WTC11 (cell line): ENCODE data around the gene ARMC6. TPM values are rescaled to one million over a fixed set of nuclear protein-coding genes. Genes with fewer than 3 reads are reported as not detected.

Experiments used
- ATAC-seq: fragments of 200-7000 bp; cut with Tn5 transposase; 2 replicates; pipeline ENCODE4 v1.10.0; 2021; ENCODE audit warnings: mild to moderate bottlenecking, moderate library complexity
- CTCF ChIA-PET: fragments of 300-600 bp; sonication (Branson Sonifier 250); formaldehyde crosslinking; loops from one replicate; lab custom pipeline; 2021; ENCODE audit warnings: antibody characterized with exemption; lab: Charles Lee
- POLR2A ChIA-PET: fragments of 350-600 bp; sonication (Branson Sonifier 250); formaldehyde crosslinking; loops from one replicate; lab custom pipeline; 2021; ENCODE audit warnings: antibody characterized with exemption; lab: Charles Lee
- DNase-seq: peaks from one replicate; pipeline ENCODE4 v3.0.0; 2021; ENCODE audit warnings: low spot score
- H3K27ac Mint-ChIP-seq: 2 replicates; pipeline ENCODE4 v1.8.0; 2021; ENCODE audit warnings: mixed read lengths
- H3K27me3 Mint-ChIP-seq: 2 replicates; pipeline ENCODE4 v1.8.0; 2021; ENCODE audit warnings: low read depth, mild to moderate bottlenecking, moderate library complexity, mixed read lengths
- H3K36me3 Mint-ChIP-seq: 2 replicates; pipeline ENCODE4 v1.8.0; 2021; ENCODE audit warnings: mixed read lengths
- H3K4me1 Mint-ChIP-seq: 2 replicates; pipeline ENCODE4 v1.8.0; 2022; ENCODE audit warnings: mixed read lengths
- H3K4me3 Mint-ChIP-seq: 2 replicates; pipeline ENCODE4 v1.8.0; 2021; ENCODE audit warnings: mild to moderate bottlenecking, moderate library complexity, mixed read lengths
- H3K9me3 Mint-ChIP-seq: 2 replicates; pipeline ENCODE4 v1.8.0; 2021; ENCODE audit warnings: mixed read lengths
- ATF2 ChIP-seq: sonication (generic); formaldehyde crosslinking; IDR thresholded peaks from 2 replicates; pipeline ENCODE4 v1.8.1; 2022; ENCODE audit warnings: low read depth, missing genetic modification reagents, borderline replicate concordance
- CTCF ChIP-seq: fragments of 200-600 bp; IDR thresholded peaks from 2 replicates; pipeline ENCODE4 v1.8.0; 2022; ENCODE audit warnings: antibody characterized with exemption
- E2F4 ChIP-seq: sonication (generic); formaldehyde crosslinking; IDR thresholded peaks from 2 replicates; pipeline ENCODE4 v1.8.1; 2022; ENCODE audit warnings: low read depth, mild to moderate bottlenecking, moderate library complexity, missing genetic modification reagents, borderline replicate concordance
- GABPB1 ChIP-seq: sonication (generic); formaldehyde crosslinking; IDR thresholded peaks from 2 replicates; pipeline ENCODE4 v1.8.1; 2023; ENCODE audit warnings: mild to moderate bottlenecking, missing genetic modification reagents
- HMGXB4 ChIP-seq: sonication (generic); formaldehyde crosslinking; IDR thresholded peaks from 2 replicates; pipeline ENCODE4 v1.8.1; 2023; ENCODE audit warnings: mild to moderate bottlenecking, moderate library complexity, missing genetic modification reagents
- JAZF1 ChIP-seq: fragments of 250-450 bp; sonication (Bioruptor Pico); IDR thresholded peaks from 2 replicates; pipeline ENCODE4 v1.9.0; 2021; ENCODE audit warnings: moderate library complexity, mild to moderate bottlenecking, inconsistent platforms
- MYBL2 ChIP-seq: sonication (generic); formaldehyde crosslinking; IDR thresholded peaks from 2 replicates; pipeline ENCODE4 v1.8.1; 2023; ENCODE audit warnings: mild to moderate bottlenecking, moderate library complexity, missing genetic modification reagents
- PREB ChIP-seq: sonication (generic); formaldehyde crosslinking; IDR thresholded peaks from 2 replicates; pipeline ENCODE4 v1.8.1; 2022; ENCODE audit warnings: mild to moderate bottlenecking, missing genetic modification reagents, moderate library complexity, borderline replicate concordance
- SOX15 ChIP-seq: fragments of 250-450 bp; sonication (Bioruptor Pico); IDR thresholded peaks from 2 replicates; pipeline ENCODE4 v1.9.0; 2021; ENCODE audit warnings: mild to moderate bottlenecking
- TEAD4 ChIP-seq: sonication (generic); formaldehyde crosslinking; IDR thresholded peaks from 2 replicates; pipeline ENCODE4 v1.8.0; 2022; ENCODE audit warnings: mild to moderate bottlenecking, missing genetic modification reagents
- USF1 ChIP-seq: sonication (generic); formaldehyde crosslinking; IDR thresholded peaks from 2 replicates; pipeline ENCODE4 v1.8.0; 2022; ENCODE audit warnings: mild to moderate bottlenecking, missing genetic modification reagents
- USF2 ChIP-seq: sonication (generic); formaldehyde crosslinking; IDR thresholded peaks from 2 replicates; pipeline ENCODE4 v1.8.1; 2023; ENCODE audit warnings: mild to moderate bottlenecking, missing genetic modification reagents, moderate library complexity
- ZBTB43 ChIP-seq: sonication (generic); formaldehyde crosslinking; IDR thresholded peaks from 2 replicates; pipeline ENCODE4 v1.8.1; 2023; ENCODE audit warnings: mild to moderate bottlenecking, missing genetic modification reagents
- ZNF281 ChIP-seq: sonication (generic); formaldehyde crosslinking; IDR thresholded peaks from 2 replicates; pipeline ENCODE4 v1.8.0; 2023; ENCODE audit warnings: mild to moderate bottlenecking, missing genetic modification reagents
- ZNF416 ChIP-seq: fragments of 250-450 bp; sonication (Bioruptor Pico); IDR thresholded peaks from 2 replicates; pipeline ENCODE4 v1.9.0; 2021; ENCODE audit warnings: mild to moderate bottlenecking, inconsistent platforms
- total RNA-seq: library from RNA; stranded (reverse); gene quantifications from 3 replicates; pipeline ENCODE4 v1.2.3, GENCODE V29; 2021

Gene ARMC6
- total RNA-seq, 1 experiment from 2014 or later, result 58.8 TPM

GRCh38 chr19:19098084-19098702 lies 64.8 kb downstream of the ARMC6 start (continued):
- TF ChIP-seq E2F4 (CRISPR knock-in tag), result no peak
- TF ChIP-seq TEAD4, result no peak
- no peak for TF ChIP-seq MYBL2
- TF ChIP-seq PREB (CRISPR knock-in tag), result no peak
- TF ChIP-seq ZBTB43 (CRISPR knock-in tag), result no peak
- TF ChIP-seq HMGXB4 (CRISPR knock-in tag), result no peak

- no peaks in the 10 kb centered on the region for H3K4me1 Mint-ChIP-seq
- ChIA-PET CTCF (interaction anchor here (0.9 to 2.2 kb wide), 2 partner anchors 17 to 26 kb away, joined by 3 to 13 read pairs; no protein-coding TSS in a partner anchor), POLR2A (no interaction called here)
- no peaks in the 10 kb centered on the region for H3K36me3 Mint-ChIP-seq
- ATAC-seq, result no peak
- no peaks in the 10 kb centered on the region for H3K9me3 Mint-ChIP-seq
- no peak for DNase-seq
- no peak overlapping the region for H3K27ac Mint-ChIP-seq
- H3K27me3 Mint-ChIP-seq, result peaks cover 11% of the 10 kb centered on the region
- TF ChIP-seq GABPB1 (CRISPR knock-in tag), result 0 out of 2 replicates have a peak, but pooled peaks have one; percentile 47
- TF ChIP-seq JAZF1 (CRISPR knock-in tag), result no peak
- no peak overlapping the region for H3K4me3 Mint-ChIP-seq
Measured at GRCh38 chr19:19098703-19099632, 65.6 kb downstream of the ARMC6 start.

GRCh38 chr19:19101540-19101939 lies 68.1 kb downstream of the ARMC6 start:
- Mint-ChIP-seq H3K4me3 (no peak overlapping the region), H3K36me3 (no peaks in the 10 kb centered on the region), H3K9me3 (no peaks in the 10 kb centered on the region), H3K27me3 (peaks cover 7% of the 10 kb centered on the region), H3K4me1 (peaks cover 13% of the 10 kb centered on the region), H3K27ac (no peak overlapping the region)
- no peak for ATAC-seq
- DNase-seq, result no peak
- ChIA-PET CTCF (no interaction called here), POLR2A (no interaction called here)
- TF ChIP-seq ZNF416 (CRISPR knock-in tag) (no peak), USF2 (CRISPR knock-in tag) (peak; percentile 55), SOX15 (CRISPR knock-in tag) (no peak), USF1 (CRISPR knock-in tag) (0 out of 2 replicates have a peak, but pooled peaks have one; percentile 24), ATF2 (CRISPR knock-in tag) (no peak), ZNF281 (CRISPR knock-in tag) (no peak), CTCF (no peak)
